ENCODE data around the gene CX3CL1. TPM values are rescaled to one million over a fixed set of nuclear protein-coding genes. Genes with fewer than 3 reads are reported as not detected.

Gene CX3CL1
- total and polyA plus RNA-seq, 12 donors: 1.9 to 14.1 (median 6.5) TPM

GRCh38 chr16:57352636-57353047, 19.6 kb upstream of the CX3CL1 start:
- DNase-seq: peak in 2 of 7 donors; percentile 7 to 33
- Histone ChIP-seq H3K36me3 (replicated peaks in 1 of 2) (no peaks in the 10 kb centered on the region), H3K4me3 (no peak overlapping the region), H3K9me3 (replicated peaks in 1 of 3) (no peaks in the 10 kb centered on the region), H3K27ac (no peak overlapping the region), H3K4me1 (replicated peaks in 1 of 2) (no peaks in the 10 kb centered on the region), H3K27me3 (no peaks in the 10 kb centered on the region)
- 57 to 69% (median 64%) methylated on average over 4 to 6 of the region's 6 CpGs for WGBS, 4 donors
- intact Hi-C loops (cut with DNase I): no loop called here
- no peak for TF ChIP-seq POLR2A (IDR thresholded peaks at IDR 0.05)
- TF ChIP-seq, protein P1, sequence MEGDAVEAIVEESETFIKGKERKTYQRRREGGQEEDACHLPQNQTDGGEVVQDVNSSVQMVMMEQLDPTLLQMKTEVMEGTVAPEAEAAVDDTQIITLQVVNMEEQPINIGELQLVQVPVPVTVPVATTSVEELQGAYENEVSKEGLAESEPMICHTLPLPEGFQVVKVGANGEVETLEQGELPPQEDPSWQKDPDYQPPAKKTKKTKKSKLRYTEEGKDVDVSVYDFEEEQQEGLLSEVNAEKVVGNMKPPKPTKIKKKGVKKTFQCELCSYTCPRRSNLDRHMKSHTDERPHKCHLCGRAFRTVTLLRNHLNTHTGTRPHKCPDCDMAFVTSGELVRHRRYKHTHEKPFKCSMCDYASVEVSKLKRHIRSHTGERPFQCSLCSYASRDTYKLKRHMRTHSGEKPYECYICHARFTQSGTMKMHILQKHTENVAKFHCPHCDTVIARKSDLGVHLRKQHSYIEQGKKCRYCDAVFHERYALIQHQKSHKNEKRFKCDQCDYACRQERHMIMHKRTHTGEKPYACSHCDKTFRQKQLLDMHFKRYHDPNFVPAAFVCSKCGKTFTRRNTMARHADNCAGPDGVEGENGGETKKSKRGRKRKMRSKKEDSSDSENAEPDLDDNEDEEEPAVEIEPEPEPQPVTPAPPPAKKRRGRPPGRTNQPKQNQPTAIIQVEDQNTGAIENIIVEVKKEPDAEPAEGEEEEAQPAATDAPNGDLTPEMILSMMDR (IDR thresholded peaks at IDR 0.05): no peak

- Histone ChIP-seq H3K9me3 (replicated peaks in 1 of 3) (no peaks in the 10 kb centered on the region), H3K27ac (no peak overlapping the region), H3K27me3 (no peaks in the 10 kb centered on the region), H3K4me1 (replicated peaks in 1 of 2) (no peaks in the 10 kb centered on the region), H3K36me3 (replicated peaks in 1 of 2) (no peaks in the 10 kb centered on the region), H3K4me3 (no peak overlapping the region)
- WGBS, 4 donors: 88 to 92% (median 91%) methylated on average over 7 of the region's 7 CpGs
- intact Hi-C loops (cut with DNase I): no loop called here
- TF ChIP-seq, protein P1 (IDR thresholded peaks at IDR 0.05): no peak
- TF ChIP-seq POLR2A (IDR thresholded peaks at IDR 0.05): no peak
- peak in 1 of 7 donors; percentile 9 for DNase-seq
Observed at GRCh38 chr16:57354311-57354710, 18.0 kb upstream of the CX3CL1 start.

DNA sequence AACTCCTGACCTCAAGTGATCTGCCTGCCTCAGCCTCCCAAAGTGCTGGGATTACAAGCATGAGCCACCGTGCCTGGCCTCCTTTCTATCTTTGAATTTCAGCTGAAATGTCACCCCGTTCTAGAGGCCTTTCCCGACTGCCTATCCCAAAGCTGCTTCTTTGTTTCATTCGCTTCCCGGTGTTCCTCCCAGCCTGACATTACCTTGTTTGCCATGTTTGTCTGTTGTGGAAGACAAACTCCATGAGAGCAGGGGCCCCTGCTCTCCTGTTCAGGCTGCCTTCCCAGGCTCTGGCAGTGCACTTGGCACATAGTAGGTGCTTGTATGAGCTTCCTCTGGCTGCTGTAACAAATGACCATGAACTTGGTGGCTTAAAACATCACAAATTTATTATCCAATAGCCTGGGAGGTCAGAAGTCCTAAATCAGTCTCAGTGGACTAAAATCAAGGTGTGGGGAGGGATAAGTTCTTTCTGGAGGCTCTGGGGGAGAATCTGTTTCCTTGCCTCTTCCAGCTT, 16.3 kb upstream of the CX3CL1 start:
- Histone ChIP-seq H3K27ac (no peak overlapping the region), H3K9me3 (replicated peaks in 1 of 3) (no peaks in the 10 kb centered on the region), H3K4me1 (replicated peaks in 1 of 2) (no peaks in the 10 kb centered on the region), H3K27me3 (no peaks in the 10 kb centered on the region), H3K4me3 (no peak overlapping the region), H3K36me3 (replicated peaks in 1 of 2) (no peaks in the 10 kb centered on the region)
- intact Hi-C loops (cut with DNase I): no loop called here
- WGBS, 4 donors: 83 to 95% (median 88%) methylated on average over 5 of the region's 5 CpGs
- TF ChIP-seq, protein P1 (IDR thresholded peaks at IDR 0.05): no peak
- TF ChIP-seq POLR2A (IDR thresholded peaks at IDR 0.05): no peak
- no peak for DNase-seq

DNA sequence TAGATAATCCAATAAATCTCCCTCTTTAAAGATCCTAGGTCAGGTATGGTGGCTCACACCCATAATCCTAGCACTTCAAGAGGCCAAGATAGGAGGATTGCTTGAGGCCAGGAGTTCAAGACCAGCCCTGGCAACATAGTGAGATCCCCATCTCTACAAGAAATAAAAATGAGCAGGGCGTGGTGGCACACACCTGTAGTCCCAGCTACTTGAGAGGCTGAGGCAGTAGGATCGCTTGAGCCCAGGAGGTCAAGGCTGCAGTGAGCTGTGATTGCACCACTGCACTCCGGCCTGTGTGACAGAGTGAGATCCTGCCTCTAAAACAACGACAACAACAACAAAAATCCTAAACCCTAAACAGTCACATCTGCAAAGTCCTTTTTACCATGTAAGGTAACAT, 15.7 kb upstream of the CX3CL1 start:
- DNase-seq: peak in 1 of 7 donors; percentile 42
- intact Hi-C loops (cut with DNase I): no loop called here
- WGBS, 4 donors: 81 to 94% (median 91%) methylated on average over 4 of the region's 4 CpGs

More for the DNA sequence above, 15.7 kb upstream of the CX3CL1 start:
- H3K4me3 ChIP-seq: no peak overlapping the region
- no peak for TF ChIP-seq POLR2A (IDR thresholded peaks at IDR 0.05)
- TF ChIP-seq, protein P1 (IDR thresholded peaks at IDR 0.05): no peak
- no peak overlapping the region for H3K27ac ChIP-seq
- no peaks in the 10 kb centered on the region for H3K9me3 ChIP-seq (replicated peaks in 1 of 3)
- no peaks in the 10 kb centered on the region for H3K4me1 ChIP-seq (replicated peaks in 1 of 2)
- H3K27me3 ChIP-seq: no peaks in the 10 kb centered on the region
- H3K36me3 ChIP-seq (replicated peaks in 1 of 2): no peaks in the 10 kb centered on the region
